H9 (cell line): ENCODE results near the gene RPS6KA1. TPM values are rescaled to one million over a fixed set of nuclear protein-coding genes. Genes with fewer than 3 reads are reported as not detected.

ENCODE experiments used
- DNase-seq: peaks from one replicate; pipeline ENCODE4 v3.0.0-alpha.2; 2017
- H2AFZ ChIP-seq: one replicate; pipeline ENCODE4 v1.6.1; 2013; ENCODE audit warnings: mild to moderate bottlenecking, low read length, control low read depth, moderate library complexity
- H2AK5ac ChIP-seq: 2 replicates; pipeline ENCODE4 v1.6.1; 2013; ENCODE audit warnings: low read length, control low read depth, mixed read lengths; ENCODE audit not compliant: insufficient read length
- H2BK120ac ChIP-seq: one replicate; pipeline ENCODE4 v1.6.1; 2013; ENCODE audit warnings: low read depth, mild to moderate bottlenecking, low read length, control low read depth, inconsistent platforms; ENCODE audit not compliant: poor library complexity, severe bottlenecking
- H2BK12ac ChIP-seq: 2 replicates; pipeline ENCODE4 v1.6.1; 2013; ENCODE audit warnings: low read length, control low read depth, mixed read lengths, low read depth; ENCODE audit not compliant: insufficient read length
- H2BK15ac ChIP-seq: 2 replicates; pipeline ENCODE4 v1.6.1; 2013; ENCODE audit warnings: low read depth, low read length, control low read depth
- H2BK20ac ChIP-seq: one replicate; pipeline ENCODE4 v1.6.1; 2013; ENCODE audit warnings: low read depth, mild to moderate bottlenecking, low read length, control low read depth, inconsistent platforms; ENCODE audit not compliant: poor library complexity, severe bottlenecking
- H2BK5ac ChIP-seq: 2 replicates; pipeline ENCODE4 v1.6.1; 2013; ENCODE audit warnings: low read length, control low read depth, mixed read lengths; ENCODE audit not compliant: insufficient read length
- H3K14ac ChIP-seq: 2 replicates; pipeline ENCODE4 v1.6.1; 2013; ENCODE audit warnings: low read length, control low read depth; ENCODE audit not compliant: insufficient read depth
- H3K18ac ChIP-seq: 2 replicates; pipeline ENCODE4 v1.6.1; 2013; ENCODE audit warnings: low read depth, mild to moderate bottlenecking, mixed read lengths, low read length, control low read depth; ENCODE audit not compliant: insufficient read length
- H3K23ac ChIP-seq: 2 replicates; pipeline ENCODE4 v1.6.1; 2013; ENCODE audit warnings: low read length, control low read depth, mixed read lengths, low read depth; ENCODE audit not compliant: insufficient read length
- H3K23me2 ChIP-seq: 2 replicates; pipeline ENCODE4 v1.6.1; 2013; ENCODE audit warnings: low read depth, mild to moderate bottlenecking, mixed read lengths, low read length, control low read depth; ENCODE audit not compliant: insufficient read length, poor library complexity, severe bottlenecking
- H3K27ac ChIP-seq: 2 replicates; pipeline ENCODE4 v1.5.1; 2013; ENCODE audit warnings: low read length, control low read depth, mixed read lengths, low read depth; ENCODE audit not compliant: insufficient read length
- H3K27me3 ChIP-seq: 2 replicates; pipeline ENCODE4 v1.6.1; 2013; ENCODE audit warnings: low read length, control low read depth, inconsistent platforms; ENCODE audit not compliant: insufficient read depth
- H3K4ac ChIP-seq: 2 replicates; pipeline ENCODE4 v1.6.1; 2013; ENCODE audit warnings: low read depth, mild to moderate bottlenecking, control low read depth, inconsistent platforms, low read length, moderate library complexity
- H3K4me1 ChIP-seq: 2 replicates; pipeline ENCODE4 v1.6.1; 2013; ENCODE audit warnings: low read length, control low read depth, inconsistent platforms; ENCODE audit not compliant: insufficient read depth
- H3K4me2 ChIP-seq: 2 replicates; pipeline ENCODE4 v1.6.1; 2013; ENCODE audit warnings: low read length, control low read depth, mixed read lengths; ENCODE audit not compliant: insufficient read length, insufficient read depth
- H3K56ac ChIP-seq: 2 replicates; pipeline ENCODE4 v1.6.1; 2013; ENCODE audit warnings: low read depth, mild to moderate bottlenecking, mixed read lengths, low read length, control low read depth; ENCODE audit not compliant: insufficient read length
- H3K79me1 ChIP-seq: 2 replicates; pipeline ENCODE4 v1.6.1; 2013; ENCODE audit warnings: low read depth, mild to moderate bottlenecking, moderate library complexity, low read length, control low read depth, inconsistent platforms; ENCODE audit not compliant: insufficient read depth, poor library complexity, severe bottlenecking
- H3K79me2 ChIP-seq: 2 replicates; pipeline ENCODE4 v1.6.1; 2013; ENCODE audit warnings: low read length, control low read depth, inconsistent platforms; ENCODE audit not compliant: insufficient read depth
- H3K9ac ChIP-seq: 2 replicates; pipeline ENCODE4 v1.6.1; 2013; ENCODE audit warnings: low read length, control low read depth, mixed read lengths; ENCODE audit not compliant: insufficient read length; ENCODE audit errors: extremely low read depth
- H3K9me3 ChIP-seq: one replicate; pipeline ENCODE4 v1.6.1; 2013; ENCODE audit warnings: low read depth, low read length, inconsistent platforms; ENCODE audit not compliant: control insufficient read depth
- H3T11ph ChIP-seq: one replicate; pipeline ENCODE4 v1.6.1; 2013; ENCODE audit warnings: mild to moderate bottlenecking, low read length, control low read depth, inconsistent platforms
- H4K20me1 ChIP-seq: one replicate; pipeline ENCODE4 v1.6.1; 2013; ENCODE audit not compliant: control insufficient read depth, insufficient read length, insufficient read depth
- H4K5ac ChIP-seq: 2 replicates; pipeline ENCODE4 v1.6.1; 2013; ENCODE audit warnings: low read depth, mild to moderate bottlenecking, mixed read lengths, low read length, control low read depth; ENCODE audit not compliant: insufficient read length
- H4K8ac ChIP-seq: replicated peaks from 2 replicates; pipeline ENCODE4 v1.6.1; 2013; ENCODE audit warnings: low read length, control low read depth, mixed read lengths, low read depth; ENCODE audit not compliant: insufficient read length
- H4K91ac ChIP-seq: 2 replicates; pipeline ENCODE4 v1.6.1; 2013; ENCODE audit warnings: low read depth, mild to moderate bottlenecking, moderate library complexity, mixed read lengths, low read length, control low read depth; ENCODE audit not compliant: insufficient read length
- H3K27ac Mint-ChIP-seq, 3 experiments: 2 replicates in 2 of 3; 3 replicates in 1 of 3; pipeline ENCODE4 v1.8.0; 2020 to 2021; ENCODE audit warnings: mixed read lengths in 3 of 3, mild to moderate bottlenecking in 1 of 3, moderate library complexity in 1 of 3
- H3K27me3 Mint-ChIP-seq: 2 replicates; pipeline ENCODE4 v1.8.0; 2021; ENCODE audit warnings: low read depth, mild to moderate bottlenecking, moderate library complexity, mixed read lengths
- H3K36me3 Mint-ChIP-seq, 3 experiments: 2 replicates in 2 of 3; 3 replicates in 1 of 3; pipeline ENCODE4 v1.8.0; 2020 to 2021; ENCODE audit warnings: low read depth in 3 of 3, mixed read lengths in 3 of 3; ENCODE audit not compliant: insufficient read depth in 1 of 3
- H3K4me1 Mint-ChIP-seq, 2 experiments: 2 replicates each; pipeline ENCODE4 v1.8.0; 2020; ENCODE audit warnings: mixed read lengths in 2 of 2
- H3K4me3 Mint-ChIP-seq, 2 experiments: 2 replicates in 1 of 2; 3 replicates in 1 of 2; pipeline ENCODE4 v1.8.0; 2020 to 2021; ENCODE audit warnings: mild to moderate bottlenecking in 2 of 2, mixed read lengths in 2 of 2, moderate library complexity in 1 of 2
- H3K9me3 Mint-ChIP-seq, 2 experiments: 2 replicates in 1 of 2; 3 replicates in 1 of 2; pipeline ENCODE4 v1.8.0; 2020; ENCODE audit warnings: mild to moderate bottlenecking in 2 of 2, mixed read lengths in 2 of 2, moderate library complexity in 1 of 2
- CTCF ChIP-seq: fragments of 200-600 bp; sonication (generic); conservative IDR thresholded peaks from 3 replicates; pipeline ENCODE4 v1.8.0; 2021; ENCODE audit warnings: antibody characterized with exemption, mild to moderate bottlenecking
- WGBS: extraction: QIAGEN DNeasy Blood & Tissue Kit; methylation state at CpG from one replicate; pipeline ENCODE4 v1.1.7; 2013; ENCODE audit warnings: missing lambda C conversion rate, low lambda C conversion rate, mixed read lengths; ENCODE audit not compliant: insufficient read length; ENCODE audit errors: extremely low coverage; 5-methylcytosine and 5-hydroxymethylcytosine counted together
- total RNA-seq: library from RNA; stranded (reverse); gene quantifications from 2 replicates; pipeline ENCODE4 v1.2.1, GENCODE V29; 2021

RPS6KA1 gene
- total RNA-seq, 1 experiment from 2014 or later = 45.3 TPM

GRCh38 chr1:26483980-26484379 lies 45.6 kb upstream of the RPS6KA1 start:
- no peaks in the 10 kb centered on the region for H3K79me2 ChIP-seq
- H4K8ac ChIP-seq = no peak overlapping the region
- Mint-ChIP-seq H3K36me3 (peaks cover under 1 to 7% (median 4%) of the 10 kb centered on the region in 3 experiments; a peak in 6 of 7 replicates), H3K4me1 (peaks cover 0 to 6% of the 10 kb centered on the region in 2 experiments; a peak in 2 of 4 replicates), H3K9me3 (no peaks in the 10 kb centered on the region), H3K27ac (no peak overlapping the region; a peak in 1 of 7 replicates), H3K4me3 (no peak overlapping the region), H3K27me3 (no peaks in the 10 kb centered on the region; the same call in 1 of the 2 replicates)
- H3K27me3 ChIP-seq = no peaks in the 10 kb centered on the region
- no peak overlapping the region for H3K4me2 ChIP-seq
- no peak for DNase-seq
- no peak overlapping the region for H2BK12ac ChIP-seq
- no peak overlapping the region for H3K27ac ChIP-seq
- no peaks in the 10 kb centered on the region for H3K23me2 ChIP-seq
- WGBS = no CpG with 5 or more reads among the region's 2 CpGs
- H4K20me1 ChIP-seq = no peaks in the 10 kb centered on the region
- H3K23ac ChIP-seq = no peak overlapping the region
- no peak for TF ChIP-seq CTCF
- H2BK120ac ChIP-seq = no peak overlapping the region
- no peak overlapping the region for H2BK5ac ChIP-seq
- no peak overlapping the region for H2AK5ac ChIP-seq
- no peak overlapping the region for H2BK20ac ChIP-seq
- no peaks in the 10 kb centered on the region for H3K9me3 ChIP-seq
- H4K5ac ChIP-seq = no peak overlapping the region
- H3K14ac ChIP-seq = no peak overlapping the region
- no peaks in the 10 kb centered on the region for H3K79me1 ChIP-seq
- no peak overlapping the region for H3K18ac ChIP-seq
- H4K91ac ChIP-seq = no peak overlapping the region
- no peak overlapping the region for H3K9ac ChIP-seq
- H2BK15ac ChIP-seq = no peak overlapping the region
- H3K56ac ChIP-seq = no peak overlapping the region
- no peak overlapping the region for H3K4ac ChIP-seq
- no peaks in the 10 kb centered on the region for H3K4me1 ChIP-seq
- no peak overlapping the region for H2AFZ ChIP-seq
- no peak overlapping the region for H3T11ph ChIP-seq
